GM12892 (cell line): Measurements from ENCODE around the gene CPED1.

Experiments
- POLR2A ChIP-seq: IDR thresholded peaks from 2 replicates; pipeline ENCODE4 v1.6.1; 2011; ENCODE audit warnings: low read depth, low read length, control low read depth
- POLR2AphosphoS5 ChIP-seq: IDR thresholded peaks from 2 replicates; pipeline ENCODE4 v1.6.1; 2011; ENCODE audit warnings: low read depth, low read length, control low read depth
- TAF1 ChIP-seq: IDR thresholded peaks from 2 replicates; pipeline ENCODE4 v1.6.1; 2011; ENCODE audit warnings: low read depth, mild to moderate bottlenecking, control low read depth, low read length, borderline replicate concordance

DNA sequence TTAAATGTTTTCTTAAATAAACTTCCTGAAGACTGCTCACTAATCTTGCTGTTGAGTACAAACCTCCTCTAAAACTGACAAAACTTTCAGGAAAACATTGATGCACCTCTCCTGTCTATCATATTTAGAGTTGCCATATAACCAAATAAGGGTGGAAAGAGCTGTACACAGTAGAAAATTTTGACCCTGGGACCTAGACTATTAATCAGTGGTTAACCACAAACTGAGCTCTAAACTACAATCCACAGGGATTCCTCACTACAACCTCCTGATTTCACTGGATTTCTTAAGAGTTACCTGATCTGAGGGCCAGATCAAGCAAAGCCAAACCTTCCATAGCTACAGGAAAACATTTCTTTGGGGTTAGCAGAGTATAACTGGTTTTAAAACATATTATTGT is 300.4 kb downstream of the CPED1 start:
- TF ChIP-seq POLR2AphosphoS5 (no peak), POLR2A (no peak), TAF1 (no peak)
